Type B pancreatic cell (in vitro differentiated cells): Measurements from ENCODE around the gene C1QL4. TPM values are rescaled to one million over a fixed set of nuclear protein-coding genes. Genes with fewer than 3 reads are reported as not detected.
"Not testable (repeated sequence)": the region's sequence is repeated elsewhere in the genome, so short reads cannot be mapped to it uniquely, and the experiment has no call there.

Experiments
- DNase-seq: peaks from one replicate; pipeline ENCODE4 v3.0.0; 2021; ENCODE audit warnings: mixed read lengths; ENCODE audit not compliant: unreplicated experiment; ENCODE audit errors: extremely low spot score
- H3K27ac Mint-ChIP-seq: 2 replicates; pipeline ENCODE4 v1.8.0; 2021; ENCODE audit warnings: mild to moderate bottlenecking, mixed read lengths
- H3K27me3 Mint-ChIP-seq: 2 replicates; pipeline ENCODE4 v1.8.0; 2021; ENCODE audit warnings: mixed read lengths
- H3K36me3 Mint-ChIP-seq: 2 replicates; pipeline ENCODE4 v1.8.0; 2021; ENCODE audit warnings: mixed read lengths
- H3K4me1 Mint-ChIP-seq: one replicate; pipeline ENCODE4 v1.8.0; 2021; ENCODE audit warnings: mixed read lengths; ENCODE audit not compliant: unreplicated experiment
- H3K4me3 Mint-ChIP-seq: 2 replicates; pipeline ENCODE4 v1.8.0; 2021; ENCODE audit warnings: mild to moderate bottlenecking, mixed read lengths
- H3K9me3 Mint-ChIP-seq: 2 replicates; pipeline ENCODE4 v1.8.0; 2021; ENCODE audit warnings: mixed read lengths
- CTCF ChIP-seq: fragments of 200-600 bp; sonication (generic); conservative IDR thresholded peaks from 2 replicates; pipeline ENCODE4 v1.5.0; 2021; ENCODE audit warnings: antibody characterized with exemption, mild to moderate bottlenecking
- total RNA-seq: library from RNA; stranded (reverse); gene quantifications from 2 replicates; pipeline ENCODE4 v1.2.1, GENCODE V29; 2021; ENCODE audit warnings: low replicate concordance

The C1QL4 gene
- total RNA-seq, 1 donor from 2014 or later = 1.2 TPM

GRCh38 chr12:49334681-49335080, 2.3 kb downstream of the C1QL4 start:
- Mint-ChIP-seq H3K4me3 (no peak overlapping the region), H3K4me1 (peaks cover 33% of the 10 kb centered on the region), H3K27ac (no peak overlapping the region), H3K9me3 (no peaks in the 10 kb centered on the region), H3K27me3 (peaks cover 53% of the 10 kb centered on the region), H3K36me3 (peaks cover 4% of the 10 kb centered on the region)
- no peak for TF ChIP-seq CTCF
- DNase-seq = no peak

GRCh38 chr12:49334226-49334625, 2.8 kb downstream of the C1QL4 start:
- no peak overlapping the region for H3K27ac Mint-ChIP-seq
- H3K27me3 Mint-ChIP-seq = peaks cover 48% of the 10 kb centered on the region
- peaks cover 4% of the 10 kb centered on the region for H3K36me3 Mint-ChIP-seq
- no peak for TF ChIP-seq CTCF
- no peak overlapping the region for H3K4me3 Mint-ChIP-seq
- DNase-seq = no peak
- H3K9me3 Mint-ChIP-seq = no peaks in the 10 kb centered on the region
- H3K4me1 Mint-ChIP-seq = peaks cover 31% of the 10 kb centered on the region

- not testable (repeated sequence) for DNase-seq, H3K27ac Mint-ChIP-seq, H3K9me3 Mint-ChIP-seq, H3K4me3 Mint-ChIP-seq, H3K36me3 Mint-ChIP-seq
- H3K4me1 Mint-ChIP-seq = peaks cover 26% of the 10 kb centered on the region
- peaks cover 43% of the 10 kb centered on the region for H3K27me3 Mint-ChIP-seq
These were observed 3.2 kb downstream of the C1QL4 start for GRCh38 chr12:49333778-49334177.

GRCh38 chr12:49332891-49333371, 4.1 kb downstream of the C1QL4 start:
- DNase-seq = no peak
- Mint-ChIP-seq H3K4me3 (no peak overlapping the region), H3K36me3 (peaks cover 4% of the 10 kb centered on the region), H3K9me3 (no peaks in the 10 kb centered on the region), H3K27ac (no peak overlapping the region), H3K27me3 (peaks cover 35% of the 10 kb centered on the region), H3K4me1 (peaks cover 19% of the 10 kb centered on the region)
- no peak for TF ChIP-seq CTCF

GRCh38 chr12:49332441-49332861, 4.5 kb downstream of the C1QL4 start:
- no peak for TF ChIP-seq CTCF

GRCh38 chr12:49331380-49332222, 5.4 kb downstream of the C1QL4 start:
- peaks cover 22% of the 10 kb centered on the region for H3K27me3 Mint-ChIP-seq
- no peak for DNase-seq
- H3K4me1 Mint-ChIP-seq = peaks cover 10% of the 10 kb centered on the region
- peak; percentile 84 for TF ChIP-seq CTCF
- peak overlapping the region; percentile 23 for H3K27ac Mint-ChIP-seq
- peaks cover 8% of the 10 kb centered on the region for H3K36me3 Mint-ChIP-seq
- H3K9me3 Mint-ChIP-seq = no peaks in the 10 kb centered on the region
- peak overlapping the region; percentile 4 for H3K4me3 Mint-ChIP-seq

More at GRCh38 chr12:49332441-49332861, 4.5 kb downstream of the C1QL4 start:
- H3K4me3 Mint-ChIP-seq = no peak overlapping the region
- peaks cover 8% of the 10 kb centered on the region for H3K36me3 Mint-ChIP-seq
- no peak for DNase-seq
- no peaks in the 10 kb centered on the region for H3K9me3 Mint-ChIP-seq
- peaks cover 14% of the 10 kb centered on the region for H3K4me1 Mint-ChIP-seq
- H3K27me3 Mint-ChIP-seq = peaks cover 30% of the 10 kb centered on the region
- H3K27ac Mint-ChIP-seq = peak overlapping the region; percentile 23
